ENCODE results near the gene LYPD5.
"Not testable (repeated sequence)": the region's sequence is repeated elsewhere in the genome, so short reads cannot be mapped to it uniquely, and the experiment has no call there.

The LYPD5 gene

GRCh38 chr19:43818500-43818899 lies 16.3 kb upstream of the LYPD5 start:
- H3K27ac Mint-ChIP-seq: no peak overlapping the region
- no peaks in the 10 kb centered on the region for H3K9me3 Mint-ChIP-seq
- H3K4me1 Mint-ChIP-seq: no peaks in the 10 kb centered on the region
- H3K4me3 Mint-ChIP-seq: no peak overlapping the region
- peaks cover 29% of the 10 kb centered on the region for H3K27me3 Mint-ChIP-seq (ENCODE audit: low read depth)
- no peak for TF ChIP-seq CTCF (IDR thresholded peaks at IDR 0.05; ENCODE audit: unreplicated experiment in 3 of 3)
- H3K36me3 Mint-ChIP-seq (ENCODE audit: low read depth): no peaks in the 10 kb centered on the region

GRCh38 chr19:43817454-43817853 lies 15.2 kb upstream of the LYPD5 start:
- not testable (repeated sequence) for H3K27ac Mint-ChIP-seq; H3K4me1 Mint-ChIP-seq; H3K36me3 Mint-ChIP-seq (ENCODE audit: low read depth); H3K9me3 Mint-ChIP-seq; H3K4me3 Mint-ChIP-seq
- H3K27me3 Mint-ChIP-seq (ENCODE audit: low read depth): peaks cover 34% of the 10 kb centered on the region

GRCh38 chr19:43814663-43815352 lies 12.6 kb upstream of the LYPD5 start:
- Mint-ChIP-seq H3K27ac (no peak overlapping the region), H3K36me3 (ENCODE audit: low read depth) (no peaks in the 10 kb centered on the region), H3K9me3 (no peaks in the 10 kb centered on the region), H3K27me3 (ENCODE audit: low read depth) (peaks cover 37% of the 10 kb centered on the region), H3K4me1 (no peaks in the 10 kb centered on the region), H3K4me3 (no peak overlapping the region)
- no peak for TF ChIP-seq CTCF (IDR thresholded peaks at IDR 0.05; ENCODE audit: unreplicated experiment in 3 of 3)

GRCh38 chr19:43812688-43813087 lies 10.4 kb upstream of the LYPD5 start:
- H3K27me3 Mint-ChIP-seq (ENCODE audit: low read depth): peaks cover 31% of the 10 kb centered on the region
- TF ChIP-seq CTCF (IDR thresholded peaks at IDR 0.05; ENCODE audit: unreplicated experiment in 3 of 3): no peak
- no peak overlapping the region for H3K27ac Mint-ChIP-seq
- H3K4me1 Mint-ChIP-seq: no peaks in the 10 kb centered on the region
- H3K9me3 Mint-ChIP-seq: no peaks in the 10 kb centered on the region
- H3K36me3 Mint-ChIP-seq (ENCODE audit: low read depth): no peaks in the 10 kb centered on the region
- H3K4me3 Mint-ChIP-seq: no peak overlapping the region

- Mint-ChIP-seq H3K9me3 (no peaks in the 10 kb centered on the region), H3K27ac (no peak overlapping the region), H3K4me1 (no peaks in the 10 kb centered on the region), H3K4me3 (no peak overlapping the region), H3K36me3 (ENCODE audit: low read depth) (no peaks in the 10 kb centered on the region), H3K27me3 (ENCODE audit: low read depth) (peaks cover 32% of the 10 kb centered on the region)
- TF ChIP-seq CTCF (IDR thresholded peaks at IDR 0.05; ENCODE audit: unreplicated experiment in 3 of 3): no peak
Observed at GRCh38 chr19:43812259-43812658, 10.0 kb upstream of the LYPD5 start.

- no peaks in the 10 kb centered on the region for H3K4me1 Mint-ChIP-seq
- no peak for TF ChIP-seq CTCF (IDR thresholded peaks at IDR 0.05; ENCODE audit: unreplicated experiment in 3 of 3)
- H3K27ac Mint-ChIP-seq: no peak overlapping the region
- H3K27me3 Mint-ChIP-seq (ENCODE audit: low read depth): peaks cover 34% of the 10 kb centered on the region
- no peaks in the 10 kb centered on the region for H3K36me3 Mint-ChIP-seq (ENCODE audit: low read depth)
- H3K9me3 Mint-ChIP-seq: no peaks in the 10 kb centered on the region
- no peak overlapping the region for H3K4me3 Mint-ChIP-seq
Observed at GRCh38 chr19:43811837-43812236, 9.6 kb upstream of the LYPD5 start.
